HG03575 (cell line): ENCODE data around the gene GCN1.
"Not testable (repeated sequence)": the region's sequence is repeated elsewhere in the genome, so short reads cannot be mapped to it uniquely, and the experiment has no call there.

Experiments used
- ATAC-seq: cut with Tn5 transposase; IDR thresholded peaks from one replicate; pipeline ENCODE4 v1.9.1; 2021; ENCODE audit not compliant: unreplicated experiment, insufficient number of reproducible peaks, low FRiP score; ENCODE audit errors: extremely low read depth

The GCN1 gene

DNA sequence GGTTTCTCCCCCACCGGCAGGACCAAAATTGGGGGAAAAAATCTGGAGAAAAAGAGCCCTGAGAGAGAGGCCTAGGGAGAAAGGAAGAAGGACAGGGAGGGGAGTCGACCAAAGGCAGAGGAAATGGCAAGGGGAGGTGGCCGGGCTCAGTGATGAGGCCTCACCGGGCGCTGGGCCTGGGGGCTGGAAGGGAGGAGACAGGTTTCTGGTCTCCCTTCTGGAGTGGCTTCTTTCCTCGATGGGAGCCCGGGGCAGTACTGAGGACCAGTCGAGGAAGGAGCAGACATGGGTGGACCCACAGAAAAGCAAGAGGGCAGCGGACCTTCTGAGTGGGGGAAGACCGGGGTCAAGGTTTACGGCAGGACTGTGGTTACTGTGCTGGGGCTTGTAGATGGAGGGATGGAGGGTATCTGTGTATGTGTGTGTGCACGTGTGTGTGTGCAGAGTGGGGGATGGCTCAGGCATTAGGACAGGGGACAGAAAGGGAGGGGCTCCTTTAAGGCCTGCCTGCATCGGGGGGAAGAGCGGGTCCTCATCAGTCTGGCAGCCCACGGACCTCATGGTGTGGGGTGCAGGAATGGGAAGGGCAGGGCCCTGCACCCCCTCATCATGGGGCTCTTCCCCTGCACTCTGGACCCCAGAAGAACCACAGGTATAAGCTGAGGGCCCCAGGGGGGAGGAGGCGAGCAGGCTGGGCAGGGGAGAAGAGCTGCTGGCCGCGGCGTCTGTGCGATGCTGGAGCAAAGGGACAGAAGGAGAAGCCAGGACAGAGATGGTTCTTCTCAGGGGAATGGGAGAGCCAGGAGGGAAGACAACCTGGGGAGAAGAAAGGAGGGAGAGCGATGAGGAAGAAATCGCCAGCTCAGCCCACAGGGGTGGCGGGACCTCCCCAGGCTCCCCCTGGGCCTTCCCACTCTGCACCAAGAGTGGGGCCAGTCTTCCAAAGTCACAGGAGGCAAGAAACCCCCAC is 21.5 kb upstream of the GCN1 start:
- ATAC-seq = no peak

GRCh38 chr12:120215357-120215735 is 20.8 kb upstream of the GCN1 start:
- ATAC-seq = no peak

DNA sequence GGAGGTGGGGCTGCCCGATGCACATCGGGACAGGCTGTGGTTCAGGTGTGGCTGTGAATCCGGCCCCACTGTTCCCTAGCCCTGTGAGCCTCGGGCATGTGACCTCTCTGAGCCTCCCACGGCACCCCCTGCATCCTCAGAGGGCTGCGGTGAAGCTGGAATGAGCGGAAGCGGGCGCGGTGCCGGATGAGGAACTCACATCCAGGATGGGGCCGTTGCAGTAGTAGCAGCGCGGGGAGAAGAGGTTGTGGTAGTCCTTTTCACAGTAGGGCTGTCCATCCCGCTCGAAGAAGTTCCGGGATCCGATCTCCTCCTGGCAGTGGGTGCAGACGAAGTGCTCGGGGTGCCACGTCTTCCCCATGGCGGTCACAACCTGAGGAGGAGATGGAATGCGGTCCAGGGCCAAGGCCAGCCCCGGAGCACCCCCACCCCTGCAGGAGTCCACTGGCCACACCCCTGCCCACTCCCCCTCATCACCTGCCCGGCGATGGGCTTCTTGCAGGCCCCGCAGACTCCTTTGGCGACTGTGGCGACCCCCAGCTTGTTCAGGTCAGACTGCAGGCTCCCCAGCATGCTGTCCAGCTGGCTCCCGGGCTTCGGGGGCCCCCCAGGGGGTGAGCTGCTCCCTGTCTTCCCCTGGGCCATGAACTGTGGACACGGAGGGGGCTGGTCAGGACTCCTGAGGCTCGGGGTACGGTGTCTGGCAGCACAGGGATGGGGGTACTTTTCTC is 20.3 kb upstream of the GCN1 start:
- no peak for ATAC-seq

DNA sequence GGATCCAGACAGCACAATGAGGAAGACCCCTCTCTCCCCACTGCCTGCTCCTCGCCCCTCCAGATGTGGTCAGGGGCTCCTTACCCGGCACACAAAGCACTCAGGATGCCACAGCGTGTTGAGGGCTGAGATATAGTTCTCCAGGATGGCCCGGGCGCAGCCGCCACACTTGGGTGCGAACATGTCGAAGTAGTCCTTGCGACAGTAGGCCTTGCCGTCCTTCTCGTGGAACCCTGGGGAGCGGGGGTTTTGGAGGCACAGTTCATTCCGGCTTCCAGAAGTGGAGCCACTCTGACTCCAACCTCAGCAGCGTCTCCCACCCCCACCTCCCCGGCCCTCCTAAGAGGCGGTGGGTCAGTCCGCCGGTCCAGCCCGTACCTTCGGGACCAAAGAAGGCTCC is 19.2 kb upstream of the GCN1 start:
- no peak for ATAC-seq

GRCh38 chr12:120213182-120213581 is 18.7 kb upstream of the GCN1 start:
- not testable (repeated sequence) for ATAC-seq

- no peak for ATAC-seq
These were observed 17.8 kb upstream of the GCN1 start for GRCh38 chr12:120212301-120212700.

GRCh38 chr12:120211904-120212283 is 17.4 kb upstream of the GCN1 start:
- no peak for ATAC-seq

- ATAC-seq = no peak
These were observed 16.9 kb upstream of the GCN1 start for GRCh38 chr12:120211243-120211903.

DNA sequence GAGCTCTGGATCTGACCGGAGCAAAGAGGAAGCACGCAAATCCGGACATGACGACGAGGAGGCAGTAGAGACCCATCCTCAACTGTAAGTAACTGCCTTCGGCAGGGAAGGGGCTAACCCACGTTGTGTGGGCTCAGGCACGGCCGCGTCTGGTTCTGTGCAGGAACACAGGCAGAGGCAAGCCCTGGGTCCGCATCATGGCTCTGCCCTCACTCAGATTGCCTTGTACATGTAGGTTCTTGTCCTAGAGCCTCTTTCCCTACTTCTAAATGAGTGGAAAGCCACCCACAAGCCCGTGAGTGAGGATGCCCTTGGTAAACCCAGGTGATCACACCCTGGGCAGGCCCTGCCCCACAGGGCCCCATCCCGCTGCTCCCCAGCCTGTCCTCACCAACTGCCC is 15.3 kb upstream of the GCN1 start:
- no peak for ATAC-seq

- no peak for ATAC-seq
These were observed 12.7 kb upstream of the GCN1 start for GRCh38 chr12:120207227-120207626.

DNA sequence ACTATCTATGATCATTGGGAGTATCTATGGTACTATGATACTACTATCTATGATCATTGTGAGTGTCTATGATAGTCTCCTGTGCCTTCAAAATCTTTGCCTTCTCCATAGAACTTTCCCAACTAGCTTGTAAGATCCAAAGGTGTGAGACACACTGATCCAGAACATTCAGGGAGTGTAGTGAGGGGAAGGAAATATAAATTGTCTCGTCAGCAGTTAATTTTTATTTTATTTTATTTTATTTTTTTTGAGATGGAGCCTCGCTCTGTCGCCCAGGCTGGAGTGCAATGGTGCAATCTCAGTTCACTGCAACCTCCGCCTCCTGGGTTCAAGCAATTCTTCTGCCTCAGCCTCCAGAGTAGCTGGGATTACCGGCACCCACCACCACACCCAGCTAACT is 12.3 kb upstream of the GCN1 start:
- ATAC-seq = not testable (repeated sequence)

DNA sequence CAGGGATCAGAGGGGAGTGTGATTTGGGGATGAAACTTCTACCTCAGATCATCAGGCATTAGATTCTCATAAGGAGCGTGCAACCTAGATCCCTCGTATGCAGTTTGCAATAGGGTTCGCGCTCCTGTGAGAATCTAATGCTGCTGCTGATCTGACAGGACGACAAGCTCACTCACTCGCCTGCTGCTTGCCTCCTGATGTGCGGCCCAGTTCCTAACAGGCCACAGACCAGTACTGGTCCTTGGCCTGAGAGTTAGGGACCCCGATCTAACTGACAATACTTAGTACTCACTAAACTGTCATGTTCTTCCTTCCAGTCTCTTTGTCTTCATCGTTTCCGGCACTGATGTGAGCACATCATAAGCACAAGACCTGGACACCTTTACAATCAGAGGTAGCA is 11.7 kb upstream of the GCN1 start:
- no peak for ATAC-seq

GRCh38 chr12:120204171-120204570 is 9.7 kb upstream of the GCN1 start:
- ATAC-seq = no peak

DNA sequence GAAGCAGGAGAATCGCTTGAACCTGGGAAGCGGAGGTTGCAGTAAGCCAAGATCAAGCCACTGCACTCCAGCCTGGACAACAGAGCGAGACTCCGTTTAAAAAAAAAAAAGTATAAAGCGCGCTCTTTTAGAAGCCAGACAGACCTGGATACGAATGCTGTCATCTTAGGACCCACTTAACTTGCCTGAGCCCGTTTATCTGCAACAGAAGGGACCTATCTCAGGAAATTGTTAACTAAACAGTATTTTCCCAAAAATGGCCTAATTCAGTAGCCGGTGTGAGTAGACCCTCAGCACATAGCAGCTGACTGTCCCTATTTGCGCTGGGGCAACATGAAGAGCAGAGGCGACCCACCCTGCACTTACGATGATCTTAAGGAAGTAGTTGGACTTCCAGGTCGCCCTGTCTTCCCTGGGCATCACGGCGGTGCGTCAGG is 5.9 kb upstream of the GCN1 start:
- no peak for ATAC-seq

DNA sequence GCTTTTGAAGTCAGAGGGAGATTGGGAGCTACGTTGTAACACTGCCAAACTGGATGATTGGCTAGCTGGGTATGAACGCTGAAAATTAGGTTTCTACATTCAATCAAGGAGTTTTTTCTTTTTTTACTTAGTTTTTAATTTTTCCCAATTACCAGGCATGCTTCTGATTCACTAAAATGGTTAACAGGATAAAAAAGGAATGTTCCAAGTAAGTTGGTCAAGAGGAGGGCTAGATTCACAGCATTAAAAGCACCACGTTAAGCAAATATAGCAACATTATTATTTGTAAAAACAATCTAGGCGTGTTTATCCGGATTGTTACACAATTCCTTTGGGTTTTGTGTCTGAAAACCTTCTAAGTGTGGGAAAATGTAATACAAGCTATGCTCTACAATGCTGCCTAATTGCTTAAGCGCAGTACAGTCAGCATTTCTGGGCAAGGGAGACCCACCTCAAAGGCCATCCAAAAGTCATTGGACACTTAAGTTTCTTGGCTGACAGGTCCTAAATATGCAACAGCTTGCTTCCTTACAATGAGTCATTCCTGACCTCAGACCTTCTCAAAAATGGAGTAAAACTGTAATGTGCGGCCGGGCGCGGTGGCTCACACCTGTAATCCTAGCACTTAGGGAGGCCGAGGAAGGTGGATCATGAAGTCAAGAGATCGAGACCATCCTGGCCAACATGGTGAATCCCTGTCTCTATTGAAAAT is 5.2 kb upstream of the GCN1 start:
- no peak for ATAC-seq

- no peak for ATAC-seq
These were observed 4.5 kb upstream of the GCN1 start for GRCh38 chr12:120199025-120199424.

GRCh38 chr12:120197542-120197887 is 3.0 kb upstream of the GCN1 start:
- ATAC-seq = no peak

GRCh38 chr12:120196817-120197541 is 2.5 kb upstream of the GCN1 start:
- not testable (repeated sequence) for ATAC-seq

- ATAC-seq = no peak
These were observed 1.8 kb upstream of the GCN1 start for GRCh38 chr12:120196363-120196762.
